Dendritic cell treated with granulocyte-macrophage colony-stimulating factor and Interleukin-4, amounts not matched to agents 40 ng/mL and 50 ng/mL, for 4 days (primary cell): ENCODE data around the gene PPP6R2.
"Not testable (repeated sequence)": the region's sequence is repeated elsewhere in the genome, so short reads cannot be mapped to it uniquely, and the experiment has no call there.

Source experiments
- H3K27ac Mint-ChIP-seq: one replicate; pipeline ENCODE4 v1.8.0; 2022; ENCODE audit warnings: mild to moderate bottlenecking, mixed read lengths
- H3K27me3 Mint-ChIP-seq: one replicate; pipeline ENCODE4 v1.8.0; 2022; ENCODE audit warnings: mild to moderate bottlenecking, mixed read lengths
- H3K36me3 Mint-ChIP-seq: one replicate; pipeline ENCODE4 v1.8.0; 2022; ENCODE audit warnings: low read depth, mixed read lengths
- H3K4me1 Mint-ChIP-seq: one replicate; pipeline ENCODE4 v1.8.0; 2022; ENCODE audit warnings: low read depth, mixed read lengths
- H3K4me3 Mint-ChIP-seq: one replicate; pipeline ENCODE4 v1.8.0; 2022; ENCODE audit warnings: mild to moderate bottlenecking, moderate library complexity, mixed read lengths
- H3K9me3 Mint-ChIP-seq: one replicate; pipeline ENCODE4 v1.8.0; 2022; ENCODE audit warnings: mixed read lengths
- intact Hi-C: fragments of 100-400 bp; cut with micrococcal nuclease; formaldehyde crosslinking; loops from one replicate; pipeline ENCODE4 v1.15.0; 2022

PPP6R2 gene

DNA sequence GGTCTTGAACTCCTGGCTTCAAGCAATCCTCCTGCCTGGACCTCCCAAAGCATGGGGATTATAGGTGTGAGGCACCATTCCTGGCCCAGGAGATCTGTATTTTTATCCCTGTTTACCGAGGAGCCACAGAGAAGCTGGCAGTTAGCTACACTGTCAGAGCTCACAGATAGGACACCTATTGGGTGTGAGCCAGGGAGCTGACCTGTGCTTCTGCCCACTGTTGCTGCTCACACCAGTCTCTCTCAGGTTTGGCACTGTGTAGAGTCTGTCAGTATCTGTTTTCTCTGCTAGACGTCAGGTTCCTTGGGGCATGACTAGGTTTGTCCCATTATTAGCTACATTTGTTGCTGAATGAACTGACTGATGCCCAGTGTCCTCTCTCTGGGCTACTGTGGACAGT is 17.5 kb downstream of the PPP6R2 start:
- Mint-ChIP-seq H3K9me3 (no peaks in the 10 kb centered on the region), H3K4me3 (no peak overlapping the region), H3K4me1 (peaks cover 41% of the 10 kb centered on the region), H3K27ac (no peak overlapping the region), H3K36me3 (peaks cover 65% of the 10 kb centered on the region), H3K27me3 (no peaks in the 10 kb centered on the region)
- intact Hi-C loops, result loop anchor here (10.0 kb wide), 1 partner anchor 114 kb away; the partner anchor contains the start of gene SBF1

GRCh38 chr22:50361222-50361621 is 18.1 kb downstream of the PPP6R2 start:
- Mint-ChIP-seq H3K27me3 (no peaks in the 10 kb centered on the region), H3K27ac (no peak overlapping the region), H3K4me1 (peaks cover 41% of the 10 kb centered on the region), H3K4me3 (no peak overlapping the region), H3K9me3 (no peaks in the 10 kb centered on the region), H3K36me3 (peaks cover 66% of the 10 kb centered on the region)
- intact Hi-C loops, result loop anchor here (10.0 kb wide), 1 partner anchor 114 kb away; the partner anchor contains the start of gene SBF1

DNA sequence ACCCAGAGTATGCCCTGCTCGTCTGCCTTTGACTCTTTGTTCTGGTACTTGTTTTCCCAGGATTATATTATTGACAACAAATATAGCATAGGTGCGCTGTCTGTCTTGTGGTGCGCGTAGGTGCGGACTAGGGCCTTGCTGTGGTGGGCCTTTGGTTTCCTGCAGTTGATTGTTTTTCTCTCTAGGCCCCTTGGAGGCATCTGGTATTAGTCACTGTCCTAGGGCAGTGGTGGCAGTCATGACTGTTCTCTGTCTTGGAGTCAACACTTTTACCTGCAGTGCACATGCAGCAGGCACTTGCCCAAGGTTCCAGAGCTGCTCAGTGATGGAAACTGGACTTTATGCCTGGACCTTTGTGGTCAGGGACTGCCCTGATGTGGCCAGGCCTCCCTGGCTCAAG is 18.6 kb downstream of the PPP6R2 start:
- Mint-ChIP-seq H3K27ac (peak overlapping the region; percentile 28), H3K4me1 (peaks cover 46% of the 10 kb centered on the region), H3K36me3 (peaks cover 66% of the 10 kb centered on the region), H3K27me3 (no peaks in the 10 kb centered on the region), H3K4me3 (no peak overlapping the region), H3K9me3 (no peaks in the 10 kb centered on the region)
- intact Hi-C loops, result loop anchor here (10.0 kb wide), 1 partner anchor 113 kb away; the partner anchor contains the start of gene SBF1

DNA sequence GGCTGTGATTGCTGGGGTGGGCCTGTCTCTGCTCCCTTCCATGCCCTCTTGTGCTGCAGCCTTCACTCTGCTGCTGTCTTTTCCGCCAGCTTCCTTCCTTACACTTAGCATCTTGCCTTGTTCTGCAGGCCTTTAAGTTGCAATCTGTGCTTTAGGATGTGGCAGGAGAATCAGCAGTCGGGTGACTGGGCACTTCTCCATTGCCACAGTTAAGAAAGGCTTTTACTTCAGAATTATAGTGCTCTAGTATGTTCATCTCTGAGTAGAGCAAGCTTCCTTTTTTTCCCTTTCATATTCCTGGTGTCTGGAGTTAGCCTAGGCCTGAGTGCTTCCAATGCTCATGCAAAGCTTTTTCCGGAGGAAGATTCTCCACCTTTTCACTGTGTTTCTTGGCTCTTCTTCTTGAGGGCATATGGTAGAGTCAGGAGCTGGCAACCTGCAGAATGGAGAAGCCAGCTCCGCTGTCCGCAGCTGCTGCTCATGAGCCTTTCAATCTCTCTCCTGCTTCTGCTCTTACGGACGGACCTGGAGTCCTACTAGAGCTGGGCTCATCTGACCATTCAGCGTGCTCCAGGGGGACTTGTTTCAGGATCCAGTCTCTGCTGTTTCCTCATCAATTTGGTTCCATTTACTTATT is 20.2 kb downstream of the PPP6R2 start:
- Mint-ChIP-seq H3K27ac (peak overlapping the region; percentile 28), H3K9me3 (no peaks in the 10 kb centered on the region), H3K27me3 (no peaks in the 10 kb centered on the region), H3K36me3 (peaks cover 75% of the 10 kb centered on the region), H3K4me3 (no peak overlapping the region), H3K4me1 (peaks cover 47% of the 10 kb centered on the region)
- intact Hi-C loops, result loop anchor here (10.0 kb wide), 1 partner anchor 112 kb away; the partner anchor contains the start of gene SBF1

GRCh38 chr22:50363803-50364194 is 20.7 kb downstream of the PPP6R2 start:
- intact Hi-C loops, result loop anchor here (10.0 kb wide), 1 partner anchor 111 kb away; the partner anchor contains the start of gene SBF1
- H3K27me3 Mint-ChIP-seq, H3K4me3 Mint-ChIP-seq, H3K27ac Mint-ChIP-seq, H3K9me3 Mint-ChIP-seq: not testable (repeated sequence)
- Mint-ChIP-seq H3K36me3 (peaks cover 80% of the 10 kb centered on the region), H3K4me1 (peaks cover 47% of the 10 kb centered on the region)

- H3K27me3 Mint-ChIP-seq, result no peaks in the 10 kb centered on the region
- intact Hi-C loops, result loop anchor here (10.0 kb wide), 1 partner anchor 107 kb away; the partner anchor contains the start of gene SBF1
- no peak overlapping the region for H3K27ac Mint-ChIP-seq
- H3K4me3 Mint-ChIP-seq, result no peak overlapping the region
- peaks cover 24% of the 10 kb centered on the region for H3K4me1 Mint-ChIP-seq
- no peaks in the 10 kb centered on the region for H3K9me3 Mint-ChIP-seq
- peaks cover 68% of the 10 kb centered on the region for H3K36me3 Mint-ChIP-seq
Measured at GRCh38 chr22:50367778-50368500, 24.8 kb downstream of the PPP6R2 start.

- peaks cover 83% of the 10 kb centered on the region for H3K36me3 Mint-ChIP-seq
- H3K9me3 Mint-ChIP-seq, result no peaks in the 10 kb centered on the region
- H3K27ac Mint-ChIP-seq, result no peak overlapping the region
- H3K4me3 Mint-ChIP-seq, result no peak overlapping the region
- H3K4me1 Mint-ChIP-seq, result peaks cover 16% of the 10 kb centered on the region
- no peaks in the 10 kb centered on the region for H3K27me3 Mint-ChIP-seq
- intact Hi-C loops, result loop anchor here (10.0 kb wide), 1 partner anchor 54 kb away; no protein-coding TSS in a partner anchor
Measured at GRCh38 chr22:50371101-50371648, 28.0 kb downstream of the PPP6R2 start.

GRCh38 chr22:50376085-50376651 is 33.0 kb downstream of the PPP6R2 start:
- intact Hi-C loops, result loop anchor here (10.0 kb wide), 1 partner anchor 49 kb away; no protein-coding TSS in a partner anchor
- H3K9me3 Mint-ChIP-seq, result peaks cover 8% of the 10 kb centered on the region
- H3K27me3 Mint-ChIP-seq, result no peaks in the 10 kb centered on the region
- H3K4me1 Mint-ChIP-seq, result peaks cover 19% of the 10 kb centered on the region
- no peak overlapping the region for H3K4me3 Mint-ChIP-seq
- no peak overlapping the region for H3K27ac Mint-ChIP-seq
- H3K36me3 Mint-ChIP-seq, result peaks cover 85% of the 10 kb centered on the region

- peak overlapping the region; percentile 92 for H3K27ac Mint-ChIP-seq
- H3K9me3 Mint-ChIP-seq, H3K27me3 Mint-ChIP-seq, intact Hi-C loops: not testable (repeated sequence)
- peak overlapping the region; percentile 13 for H3K4me3 Mint-ChIP-seq
- H3K36me3 Mint-ChIP-seq, result peaks cover 52% of the 10 kb centered on the region
- peaks cover 44% of the 10 kb centered on the region for H3K4me1 Mint-ChIP-seq
Measured at GRCh38 chr22:50381021-50381555, 38.0 kb downstream of the PPP6R2 start.

- H3K4me3 Mint-ChIP-seq, result no peak overlapping the region
- intact Hi-C loops, result loop anchor here (2.0 kb wide), 1 partner anchor 14 kb away; no protein-coding TSS in a partner anchor
- H3K4me1 Mint-ChIP-seq, result peaks cover 65% of the 10 kb centered on the region
- H3K9me3 Mint-ChIP-seq, result no peaks in the 10 kb centered on the region
- H3K27ac Mint-ChIP-seq, result peak overlapping the region; percentile 86
- no peaks in the 10 kb centered on the region for H3K27me3 Mint-ChIP-seq
- peaks cover 60% of the 10 kb centered on the region for H3K36me3 Mint-ChIP-seq
Measured at GRCh38 chr22:50396751-50397370, 53.7 kb downstream of the PPP6R2 start.

GRCh38 chr22:50397371-50398060 is 54.4 kb downstream of the PPP6R2 start:
- intact Hi-C loops, result loop anchor here (2.0 kb wide), 1 partner anchor 15 kb away; no protein-coding TSS in a partner anchor
- not testable (repeated sequence) for H3K27me3 Mint-ChIP-seq, H3K9me3 Mint-ChIP-seq, H3K4me3 Mint-ChIP-seq
- peak overlapping the region; percentile 86 for H3K27ac Mint-ChIP-seq
- peaks cover 53% of the 10 kb centered on the region for H3K36me3 Mint-ChIP-seq
- H3K4me1 Mint-ChIP-seq, result peaks cover 71% of the 10 kb centered on the region

- peak overlapping the region; percentile 86 for H3K27ac Mint-ChIP-seq
- H3K4me3 Mint-ChIP-seq, result peak overlapping the region; percentile 57
- peaks cover 80% of the 10 kb centered on the region for H3K4me1 Mint-ChIP-seq
- H3K27me3 Mint-ChIP-seq, result no peaks in the 10 kb centered on the region
- intact Hi-C loops, result no loop called here
- H3K36me3 Mint-ChIP-seq, result peaks cover 38% of the 10 kb centered on the region
- no peaks in the 10 kb centered on the region for H3K9me3 Mint-ChIP-seq
Measured at GRCh38 chr22:50398831-50399648, 55.9 kb downstream of the PPP6R2 start.
